GM12878 (cell line): Measurements from ENCODE around the gene GARIN5B. TPM values are rescaled to one million over a fixed set of nuclear protein-coding genes. Genes with fewer than 3 reads are reported as not detected.

Experiments used
- ATAC-seq: fragments of 200-7000 bp; cut with Tn5 transposase; 3 replicates; pipeline ENCODE4 v1.9.1; 2020; ENCODE audit warnings: mild to moderate bottlenecking, moderate library complexity
- BruUV-seq: library from RNA; stranded (reverse); fragments of 400-500 nt; replicated peaks from 2 replicates; lab custom pipeline; 2021; lab: Mats Ljungman, UMichigan
- CTCF ChIA-PET: fragments of 300-600 bp; sonication (Branson Sonifier 250); formaldehyde crosslinking; extraction: SDS; loops from one replicate; lab custom pipeline; 2021; ENCODE audit warnings: inconsistent platforms; lab: Yijun Ruan, JAX
- POLR2A ChIA-PET: fragments of 350-600 bp; formaldehyde crosslinking; extraction: SDS; loops from one replicate; lab custom pipeline; 2021; ENCODE audit warnings: inconsistent platforms; lab: Charles Lee
- RAD21 ChIA-PET: fragments of 300-600 bp; sonication (Branson Sonifier 250); formaldehyde crosslinking; loops from one replicate; lab custom pipeline; 2023; ENCODE audit warnings: antibody characterized with exemption; ENCODE audit not compliant: unreplicated experiment; lab: Charles Lee
- SMC1A ChIA-PET: fragments of 300-600 bp; sonication (Branson Sonifier 250); formaldehyde crosslinking; loops from one replicate; lab custom pipeline; 2023; ENCODE audit not compliant: unreplicated experiment, uncharacterized antibody; lab: Charles Lee
- DNase-seq: peaks from one replicate; pipeline ENCODE4 v3.0.0-alpha.2; 2011; ENCODE audit warnings: low read depth, low spot score
- FAIRE-seq: peaks from 3 replicates; lab custom pipeline; 2011; peaks lifted over from hg19 to GRCh38; lab: Jason Lieb, UNC
- H2AFZ ChIP-seq: 2 replicates; pipeline ENCODE4 v1.6.0; 2011; ENCODE audit warnings: low read depth, low read length, control low read depth; ENCODE audit not compliant: control insufficient read depth
- H3K27ac ChIP-seq: 2 replicates; pipeline ENCODE4 v1.5.1; 2011; ENCODE audit warnings: control low read depth; ENCODE audit not compliant: control insufficient read depth, insufficient read depth
- H3K27me3 ChIP-seq, 2 experiments: replicated peaks in 1 of 2; 2 replicates each; pipeline versions ENCODE4 v1.6.0 to v1.6.1; 2011; ENCODE audit warnings: low read length in 1 of 2; ENCODE audit not compliant: control insufficient read depth in 2 of 2, insufficient read depth in 2 of 2
- H3K36me3 ChIP-seq, 2 experiments: 2 replicates each; pipeline ENCODE4 v1.5.1; 2011; ENCODE audit warnings: low read length in 1 of 2; ENCODE audit not compliant: control insufficient read depth in 2 of 2, insufficient read depth in 2 of 2
- H3K4me1 ChIP-seq: 2 replicates; pipeline ENCODE4 v1.6.1; 2011; ENCODE audit warnings: mild to moderate bottlenecking, low read length, moderate library complexity, mixed read lengths; ENCODE audit not compliant: control insufficient read depth, insufficient read depth
- H3K4me2 ChIP-seq: 2 replicates; pipeline ENCODE4 v1.6.0; 2011; ENCODE audit warnings: control low read depth; ENCODE audit not compliant: control insufficient read depth, insufficient read depth
- H3K4me3 ChIP-seq: fragments of 200-600 bp; sonication (generic); 2 replicates; pipeline ENCODE4 v1.5.1; 2016
- H3K79me2 ChIP-seq: 2 replicates; pipeline ENCODE4 v1.6.0; 2011; ENCODE audit warnings: low read length; ENCODE audit not compliant: control insufficient read depth, insufficient read depth
- H3K9ac ChIP-seq: 2 replicates; pipeline ENCODE4 v1.8.0; 2011; ENCODE audit warnings: low read length, control low read depth, mixed read lengths; ENCODE audit not compliant: control insufficient read depth, insufficient read depth
- H3K9me3 ChIP-seq: replicated peaks from 3 replicates; pipeline ENCODE4 v1.5.1; 2011; ENCODE audit warnings: mild to moderate bottlenecking, low read length; ENCODE audit not compliant: control insufficient read depth, insufficient read depth
- H4K20me1 ChIP-seq: 2 replicates; pipeline ENCODE4 v1.6.0; 2011; ENCODE audit not compliant: control insufficient read depth, insufficient read depth
- ATF2 ChIP-seq: IDR thresholded peaks from 2 replicates; pipeline ENCODE4 v1.6.1; 2012; ENCODE audit warnings: low read length, inconsistent platforms
- HDAC6 ChIP-seq: fragments of 200-600 bp; sonication (generic); IDR thresholded peaks from one replicate; pipeline ENCODE4 v1.8.0; 2017; ENCODE audit warnings: antibody characterized with exemption; ENCODE audit not compliant: unreplicated experiment
- IRF5 ChIP-seq: fragments of 450-650 bp; IDR thresholded peaks from 2 replicates; pipeline ENCODE4 v1.6.1; 2017; ENCODE audit warnings: borderline replicate concordance
- LARP7 ChIP-seq: fragments of 450-650 bp; IDR thresholded peaks from 2 replicates; pipeline ENCODE4 v1.6.1; 2017; ENCODE audit warnings: mild to moderate bottlenecking
- SMARCA5 ChIP-seq: fragments of 450-650 bp; IDR thresholded peaks from 2 replicates; pipeline ENCODE4 v1.6.1; 2017; ENCODE audit warnings: mild to moderate bottlenecking
- TBL1XR1 ChIP-seq: IDR thresholded peaks from 2 replicates; pipeline ENCODE4 v1.6.1; 2012; ENCODE audit warnings: low read depth, low read length, improper control_type of control experiment
- ZBTB11 ChIP-seq: fragments of 450-650 bp; formaldehyde crosslinking; IDR thresholded peaks from 2 replicates; pipeline ENCODE4 v1.5.0; 2022; ENCODE audit warnings: mild to moderate bottlenecking, missing genetic modification characterization
- ZNF207 ChIP-seq: fragments of 450-650 bp; IDR thresholded peaks from 2 replicates; pipeline ENCODE4 v1.6.1; 2014; ENCODE audit warnings: antibody characterized with exemption, mild to moderate bottlenecking, borderline replicate concordance
- ZNF24 ChIP-seq: fragments of 450-650 bp; IDR thresholded peaks from 2 replicates; pipeline ENCODE4 v1.6.1; 2017; ENCODE audit warnings: antibody characterized with exemption, mild to moderate bottlenecking
- WGBS: methylation state at CpG from one replicate; pipeline ENCODE4 v1.1.6; 2016; ENCODE audit warnings: low lambda C conversion rate; ENCODE audit not compliant: insufficient replicate concordance, insufficient coverage; ENCODE audit errors: missing lambda C conversion rate; 5-methylcytosine and 5-hydroxymethylcytosine counted together
- in situ Hi-C: fragments of 300-500 bp; cut with MboI; formaldehyde crosslinking; loops from 9 replicates; pipeline ENCODE4 v1.14.3; 2018; ENCODE audit warnings: mixed read lengths
- intact Hi-C: fragments of 100-400 bp; cut with micrococcal nuclease; formaldehyde crosslinking; loops from one replicate; pipeline ENCODE4 v1.14.2; 2022; ENCODE audit not compliant: unreplicated experiment
- polyA plus RNA-seq, 11 experiments: library from polyadenylated mRNA; depleted of rRNA in 4 of 11; unstranded in 6 of 11; stranded (reverse) in 5 of 11; fragments of >200 nt; fragmentation: Nextera tagmentation in 4 of 11; fragmentation: Illumina TruSeq in 1 of 11; extraction: Ambion mirVana in 4 of 11; extraction: Trizol in 1 of 11; gene quantifications; 1 replicate in 1 of 11; 2 replicates in 10 of 11; pipeline versions ENCODE4 v1.2.1 to v1.2.3, GENCODE V29; 2011 to 2016; ENCODE audit warnings: inconsistent platforms in 2 of 11, missing spikeins in 2 of 11, low read depth in 1 of 11
- total RNA-seq, 4 experiments: library from RNA; depleted of rRNA in 3 of 4; stranded (reverse); fragments of >200 nt in 3 of 4; fragmentation: Illumina TruSeq in 1 of 4; extraction: Trizol in 1 of 4; gene quantifications; 2 replicates each; pipeline versions ENCODE4 v1.2.1 to v1.2.3, GENCODE V29; 2013 to 2021
- TF ChIP-seq, protein P1 (sequence below): fragments of 450-650 bp; formaldehyde crosslinking; IDR thresholded peaks from 2 replicates; pipeline ENCODE4 v1.4.0; 2020; ENCODE audit warnings: mild to moderate bottlenecking, moderate library complexity
- TF ChIP-seq, protein P2 (sequence below): IDR thresholded peaks from 2 replicates; pipeline ENCODE4 v1.6.1; 2012; ENCODE audit warnings: low read depth, low read length, improper control_type of control experiment

Gene GARIN5B
- total and polyA plus RNA-seq, 10 of the 15 experiments (the other 5 are each of a cell fraction or from before 2014, with no cell fraction given): not detected

DNA sequence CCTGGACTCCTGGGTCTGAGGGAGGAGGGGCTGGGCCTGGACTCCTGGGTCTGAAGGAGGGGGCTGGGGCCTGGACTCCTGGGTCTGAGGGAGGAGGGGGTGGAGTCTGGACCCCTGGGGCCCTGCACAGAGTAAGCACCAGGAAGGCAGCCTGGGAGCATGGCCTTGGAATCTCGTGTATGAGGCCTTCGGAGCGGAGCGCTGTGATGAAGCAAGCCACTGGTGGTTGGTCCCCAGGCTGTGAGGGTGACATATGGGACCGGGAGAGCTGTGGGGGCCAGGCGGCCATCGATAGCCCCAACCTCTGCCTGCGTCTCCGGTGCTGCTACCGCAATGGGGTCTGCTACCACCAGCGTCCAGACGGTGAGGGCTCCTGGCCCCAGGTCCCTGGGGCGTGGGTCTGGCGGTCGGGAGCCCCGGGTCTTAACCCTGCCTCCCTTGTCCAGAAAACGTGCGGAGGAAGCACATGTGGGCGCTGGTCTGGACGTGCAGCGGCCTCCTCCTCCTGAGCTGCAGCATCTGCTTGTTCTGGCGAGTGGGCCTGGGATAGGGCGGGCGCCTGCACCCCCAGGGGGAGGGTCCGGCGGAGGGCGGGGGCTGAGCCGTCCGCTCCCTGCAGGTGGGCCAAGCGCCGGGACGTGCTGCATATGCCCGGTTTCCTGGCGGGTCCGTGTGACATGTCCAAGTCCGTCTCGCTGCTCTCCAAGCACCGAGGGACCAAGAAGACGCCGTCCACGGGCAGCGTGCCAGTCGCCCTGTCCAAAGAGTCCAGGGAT, 14.5 kb upstream of the GARIN5B start:
- ATAC-seq (no peak), FAIRE-seq (no peak), DNase-seq (no peak)
- no peaks in the 10 kb centered on the region for H3K36me3 ChIP-seq
- BruUV-seq: no TSS peak
- WGBS: 68% methylated on average over 41 of the region's 43 CpGs
- ChIA-PET POLR2A (no interaction called here), RAD21 (interaction anchor here (1.0 kb wide), 1 partner anchor 76 kb away, joined by 4 read pairs; no protein-coding TSS in a partner anchor), CTCF (no interaction called here), SMC1A (no interaction called here)
- H2AFZ ChIP-seq: no peak overlapping the region
- no peaks in the 10 kb centered on the region for H3K4me1 ChIP-seq
- H3K9me3 ChIP-seq: no peaks in the 10 kb centered on the region
- no peak overlapping the region for H3K27ac ChIP-seq
- H3K9ac ChIP-seq: no peak overlapping the region
- no peaks in the 10 kb centered on the region for H4K20me1 ChIP-seq
- no peaks in the 10 kb centered on the region; the same call in none of the 2 replicates for H3K79me2 ChIP-seq
- intact Hi-C loops (no loop called here), in situ Hi-C loops (no loop called here)
- no peaks in the 10 kb centered on the region for H3K27me3 ChIP-seq
- TF ChIP-seq IRF5 (no peak), ZBTB11 (no peak), LARP7 (no peak), ZNF207 (no peak), SMARCA5 (no peak), TBL1XR1 (no peak), ZNF24 (no peak), ATF2 (no peak), HDAC6 (no peak)
- TF ChIP-seq, protein P1, sequence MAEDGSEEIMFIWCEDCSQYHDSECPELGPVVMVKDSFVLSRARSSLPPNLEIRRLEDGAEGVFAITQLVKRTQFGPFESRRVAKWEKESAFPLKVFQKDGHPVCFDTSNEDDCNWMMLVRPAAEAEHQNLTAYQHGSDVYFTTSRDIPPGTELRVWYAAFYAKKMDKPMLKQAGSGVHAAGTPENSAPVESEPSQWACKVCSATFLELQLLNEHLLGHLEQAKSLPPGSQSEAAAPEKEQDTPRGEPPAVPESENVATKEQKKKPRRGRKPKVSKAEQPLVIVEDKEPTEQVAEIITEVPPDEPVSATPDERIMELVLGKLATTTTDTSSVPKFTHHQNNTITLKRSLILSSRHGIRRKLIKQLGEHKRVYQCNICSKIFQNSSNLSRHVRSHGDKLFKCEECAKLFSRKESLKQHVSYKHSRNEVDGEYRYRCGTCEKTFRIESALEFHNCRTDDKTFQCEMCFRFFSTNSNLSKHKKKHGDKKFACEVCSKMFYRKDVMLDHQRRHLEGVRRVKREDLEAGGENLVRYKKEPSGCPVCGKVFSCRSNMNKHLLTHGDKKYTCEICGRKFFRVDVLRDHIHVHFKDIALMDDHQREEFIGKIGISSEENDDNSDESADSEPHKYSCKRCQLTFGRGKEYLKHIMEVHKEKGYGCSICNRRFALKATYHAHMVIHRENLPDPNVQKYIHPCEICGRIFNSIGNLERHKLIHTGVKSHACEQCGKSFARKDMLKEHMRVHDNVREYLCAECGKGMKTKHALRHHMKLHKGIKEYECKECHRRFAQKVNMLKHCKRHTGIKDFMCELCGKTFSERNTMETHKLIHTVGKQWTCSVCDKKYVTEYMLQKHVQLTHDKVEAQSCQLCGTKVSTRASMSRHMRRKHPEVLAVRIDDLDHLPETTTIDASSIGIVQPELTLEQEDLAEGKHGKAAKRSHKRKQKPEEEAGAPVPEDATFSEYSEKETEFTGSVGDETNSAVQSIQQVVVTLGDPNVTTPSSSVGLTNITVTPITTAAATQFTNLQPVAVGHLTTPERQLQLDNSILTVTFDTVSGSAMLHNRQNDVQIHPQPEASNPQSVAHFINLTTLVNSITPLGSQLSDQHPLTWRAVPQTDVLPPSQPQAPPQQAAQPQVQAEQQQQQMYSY (CRISPR knock-in tag): no peak
- TF ChIP-seq, protein P2, sequence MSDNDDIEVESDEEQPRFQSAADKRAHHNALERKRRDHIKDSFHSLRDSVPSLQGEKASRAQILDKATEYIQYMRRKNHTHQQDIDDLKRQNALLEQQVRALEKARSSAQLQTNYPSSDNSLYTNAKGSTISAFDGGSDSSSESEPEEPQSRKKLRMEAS: no peak
- H3K4me3 ChIP-seq: no peak overlapping the region
- H3K4me2 ChIP-seq: no peak overlapping the region
